Epithelial cell of proximal tubule (primary cell): ENCODE results near the gene KRT20. TPM values are rescaled to one million over a fixed set of nuclear protein-coding genes. Genes with fewer than 3 reads are reported as not detected.
"Not testable (repeated sequence)": the region's sequence is repeated elsewhere in the genome, so short reads cannot be mapped to it uniquely, and the experiment has no call there.

ENCODE experiments used
- DNase-seq: peaks from one replicate; pipeline ENCODE4 v3.0.0-alpha.2; 2011; ENCODE audit warnings: low read depth
- H3K4me3 ChIP-seq: 2 replicates; pipeline ENCODE4 v1.5.1; 2011; ENCODE audit warnings: low read depth, mild to moderate bottlenecking, low read length
- total RNA-seq: library from RNA; depleted of rRNA; stranded (reverse); fragments of >200 nt; gene quantifications from 2 replicates; pipeline ENCODE4 v1.2.3, GENCODE V29; 2015
- TF ChIP-seq, protein P1 (sequence below): conservative IDR thresholded peaks from 2 replicates; pipeline ENCODE4 v1.5.1; 2012; ENCODE audit warnings: low read depth, mild to moderate bottlenecking, low read length

KRT20 gene, protein sequence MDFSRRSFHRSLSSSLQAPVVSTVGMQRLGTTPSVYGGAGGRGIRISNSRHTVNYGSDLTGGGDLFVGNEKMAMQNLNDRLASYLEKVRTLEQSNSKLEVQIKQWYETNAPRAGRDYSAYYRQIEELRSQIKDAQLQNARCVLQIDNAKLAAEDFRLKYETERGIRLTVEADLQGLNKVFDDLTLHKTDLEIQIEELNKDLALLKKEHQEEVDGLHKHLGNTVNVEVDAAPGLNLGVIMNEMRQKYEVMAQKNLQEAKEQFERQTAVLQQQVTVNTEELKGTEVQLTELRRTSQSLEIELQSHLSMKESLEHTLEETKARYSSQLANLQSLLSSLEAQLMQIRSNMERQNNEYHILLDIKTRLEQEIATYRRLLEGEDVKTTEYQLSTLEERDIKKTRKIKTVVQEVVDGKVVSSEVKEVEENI
- total RNA-seq = not detected in 2 replicates

DNA sequence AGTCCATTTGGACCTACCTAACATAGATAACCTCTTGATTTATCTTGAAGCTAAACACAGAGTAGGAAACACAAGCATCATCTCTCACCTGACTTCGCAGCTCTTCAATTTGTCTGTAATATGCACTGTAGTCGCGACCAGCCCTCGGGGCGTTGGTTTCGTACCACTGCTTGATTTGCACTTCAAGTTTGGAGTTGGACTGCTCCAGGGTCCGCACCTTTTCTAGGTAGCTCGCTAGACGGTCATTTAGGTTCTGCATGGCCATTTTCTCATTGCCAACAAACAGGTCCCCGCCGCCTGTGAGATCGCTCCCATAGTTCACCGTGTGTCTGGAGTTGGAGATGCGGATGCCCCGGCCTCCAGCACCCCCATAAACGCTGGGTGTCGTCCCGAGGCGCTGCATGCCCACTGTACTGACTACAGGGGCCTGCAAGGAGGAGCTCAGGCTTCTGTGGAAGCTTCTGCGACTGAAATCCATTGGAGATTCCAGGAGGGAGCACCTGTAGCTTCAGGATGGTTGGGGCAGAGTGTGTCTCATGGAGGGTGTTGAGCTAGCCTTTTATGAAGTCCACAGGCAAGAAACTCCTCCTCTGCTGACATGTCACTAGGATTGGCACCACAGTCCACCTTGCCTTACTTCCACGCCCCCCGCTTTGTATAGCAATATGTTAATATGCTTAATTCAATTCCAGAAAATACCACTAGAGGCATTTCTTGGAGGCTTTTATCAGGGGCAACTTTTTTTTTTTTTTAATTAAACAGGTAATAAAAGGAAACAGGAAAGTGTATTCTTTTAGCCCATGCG, at the start of gene KRT20:
Gene KRT20, minus strand, starts transcription at position 535 of the 805 bp plus-strand sequence. Its CDS starts 57 bp downstream, at position 478.
- no peak for DNase-seq
- H3K4me3 ChIP-seq = no peak within 1 kb of the TSS
- TF ChIP-seq, protein P1, sequence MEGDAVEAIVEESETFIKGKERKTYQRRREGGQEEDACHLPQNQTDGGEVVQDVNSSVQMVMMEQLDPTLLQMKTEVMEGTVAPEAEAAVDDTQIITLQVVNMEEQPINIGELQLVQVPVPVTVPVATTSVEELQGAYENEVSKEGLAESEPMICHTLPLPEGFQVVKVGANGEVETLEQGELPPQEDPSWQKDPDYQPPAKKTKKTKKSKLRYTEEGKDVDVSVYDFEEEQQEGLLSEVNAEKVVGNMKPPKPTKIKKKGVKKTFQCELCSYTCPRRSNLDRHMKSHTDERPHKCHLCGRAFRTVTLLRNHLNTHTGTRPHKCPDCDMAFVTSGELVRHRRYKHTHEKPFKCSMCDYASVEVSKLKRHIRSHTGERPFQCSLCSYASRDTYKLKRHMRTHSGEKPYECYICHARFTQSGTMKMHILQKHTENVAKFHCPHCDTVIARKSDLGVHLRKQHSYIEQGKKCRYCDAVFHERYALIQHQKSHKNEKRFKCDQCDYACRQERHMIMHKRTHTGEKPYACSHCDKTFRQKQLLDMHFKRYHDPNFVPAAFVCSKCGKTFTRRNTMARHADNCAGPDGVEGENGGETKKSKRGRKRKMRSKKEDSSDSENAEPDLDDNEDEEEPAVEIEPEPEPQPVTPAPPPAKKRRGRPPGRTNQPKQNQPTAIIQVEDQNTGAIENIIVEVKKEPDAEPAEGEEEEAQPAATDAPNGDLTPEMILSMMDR = peak; percentile 30

DNA sequence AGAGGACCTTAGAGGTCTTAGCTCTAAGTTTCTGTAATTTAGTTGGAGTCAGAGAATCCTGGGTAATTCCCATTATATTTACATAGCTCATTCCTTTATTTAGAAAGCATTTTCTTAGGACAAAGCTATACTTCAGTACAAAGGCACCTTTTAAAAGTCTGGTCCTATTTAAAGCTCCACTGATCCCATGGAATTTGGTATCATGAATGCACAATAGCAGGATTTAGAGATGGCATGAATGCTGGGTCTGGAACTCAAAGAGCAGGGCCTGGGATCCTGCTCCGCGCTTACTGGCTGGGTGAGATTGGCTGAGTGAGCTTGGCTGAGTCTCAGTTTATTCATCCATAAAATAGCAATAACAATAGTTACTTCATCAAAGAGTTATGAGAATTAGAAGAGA, 47.6 kb upstream of the KRT20 start:
- H3K4me3 ChIP-seq = no peak overlapping the region
- peak; percentile 83 for DNase-seq
- TF ChIP-seq, protein P1 = no peak

DNA sequence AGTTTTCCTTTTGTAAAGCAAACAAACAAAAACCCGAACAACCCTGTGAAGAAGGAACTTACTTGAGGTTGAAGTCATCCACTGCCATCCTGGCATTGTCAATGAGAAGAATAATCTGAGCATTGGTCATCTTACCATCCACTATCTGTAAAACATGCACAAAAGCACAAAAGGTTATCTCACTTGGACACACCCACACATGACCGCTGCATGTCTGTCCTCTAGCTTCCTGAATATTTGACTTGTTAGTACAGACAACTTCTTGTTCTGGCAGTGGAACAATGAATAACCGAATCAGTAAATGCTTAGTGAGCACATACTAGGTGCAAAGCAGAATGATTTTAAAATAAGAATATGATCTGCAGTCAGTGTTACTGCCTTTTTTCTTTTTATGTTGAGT, 46.3 kb upstream of the KRT20 start:
- H3K4me3 ChIP-seq = no peak overlapping the region
- TF ChIP-seq, protein P1 = no peak
- DNase-seq = no peak

DNA sequence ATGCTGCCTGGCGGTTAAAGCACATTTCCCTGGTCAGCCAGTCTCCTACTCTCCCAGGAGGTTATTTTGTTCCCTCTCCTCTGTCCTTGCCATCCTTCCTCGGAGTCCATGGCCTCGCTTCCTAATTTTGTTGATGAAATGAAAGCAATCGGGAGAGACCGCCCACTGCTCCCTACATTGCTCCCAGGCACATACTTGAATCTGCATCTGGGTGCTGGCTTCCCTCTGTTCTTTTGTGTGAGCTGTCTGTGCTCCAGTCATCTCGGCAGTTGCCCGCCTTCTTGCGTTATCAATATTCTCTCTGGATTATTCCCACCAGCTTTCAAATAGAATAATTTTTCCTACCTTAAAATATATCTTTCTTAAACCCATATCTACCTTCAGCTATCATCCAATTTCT, 41.3 kb upstream of the KRT20 start:
- no peak overlapping the region for H3K4me3 ChIP-seq
- DNase-seq = no peak
- TF ChIP-seq, protein P1 = no peak

DNA sequence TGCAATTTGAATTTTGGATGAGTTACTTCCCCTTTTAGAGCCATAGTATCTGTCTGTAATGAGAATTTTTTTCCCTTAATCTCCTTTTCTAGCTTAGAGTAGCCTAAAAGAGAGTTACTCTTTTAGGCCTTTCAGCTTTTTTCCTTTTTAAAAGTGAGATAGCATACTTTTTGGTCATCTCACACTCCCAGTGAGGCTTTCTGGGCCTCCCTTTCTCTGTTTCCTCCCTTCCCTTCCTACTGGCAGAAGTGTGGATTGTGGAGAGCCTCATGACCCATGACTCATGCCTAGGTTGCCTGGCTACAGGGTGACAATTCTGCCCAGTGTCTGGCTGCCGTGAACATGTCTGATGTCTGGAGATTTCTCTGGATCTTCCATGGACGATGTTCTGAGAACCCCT, 37.2 kb upstream of the KRT20 start:
- DNase-seq = peak; percentile 74
- TF ChIP-seq, protein P1 = no peak
- no peak overlapping the region for H3K4me3 ChIP-seq

DNA sequence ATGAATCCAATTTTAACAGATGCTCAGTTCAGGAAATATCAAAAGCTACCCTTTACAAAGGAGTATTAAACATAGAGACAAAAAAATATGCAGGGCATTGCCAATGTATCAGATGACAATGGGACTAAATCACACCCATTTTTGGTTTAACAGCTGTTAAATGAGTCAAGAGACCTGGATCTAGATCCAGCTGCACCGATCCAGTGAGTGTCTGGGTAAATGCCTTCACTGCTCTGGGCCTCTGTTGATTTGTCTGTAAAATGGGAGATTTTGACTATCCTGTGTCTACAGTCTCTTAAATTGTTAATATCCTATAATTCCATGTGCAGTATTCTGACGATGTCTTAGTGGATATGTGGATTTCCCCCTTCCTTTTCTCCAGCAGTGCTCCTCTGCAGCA, 36.0 kb upstream of the KRT20 start:
- no peak for DNase-seq
- no peak overlapping the region for H3K4me3 ChIP-seq
- TF ChIP-seq, protein P1 = no peak

DNA sequence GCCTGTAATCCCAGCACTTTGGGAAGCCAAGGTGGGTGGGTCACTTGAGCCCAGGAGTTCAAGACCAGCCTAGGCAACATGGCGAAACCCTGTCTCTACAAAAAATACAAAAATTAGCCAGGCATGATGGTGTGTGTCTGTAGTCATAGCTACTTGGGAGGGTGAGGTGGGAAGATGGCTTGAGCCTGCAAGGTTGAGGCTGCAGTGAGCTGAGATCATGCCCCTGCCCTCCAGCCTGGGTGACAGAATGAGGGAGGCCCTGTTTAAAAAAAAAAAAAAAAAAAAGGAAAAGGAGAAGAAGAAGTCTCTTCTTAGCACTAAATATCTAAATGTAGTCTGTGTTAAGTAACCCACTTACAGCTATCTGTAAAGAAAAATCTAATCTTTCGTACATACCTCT, 32.1 kb upstream of the KRT20 start:
- not testable (repeated sequence) for H3K4me3 ChIP-seq, DNase-seq
